ENCODE data around the gene ANO10.
"Not testable (repeated sequence)": the region's sequence is repeated elsewhere in the genome, so short reads cannot be mapped to it uniquely, and the experiment has no call there.

DNA sequence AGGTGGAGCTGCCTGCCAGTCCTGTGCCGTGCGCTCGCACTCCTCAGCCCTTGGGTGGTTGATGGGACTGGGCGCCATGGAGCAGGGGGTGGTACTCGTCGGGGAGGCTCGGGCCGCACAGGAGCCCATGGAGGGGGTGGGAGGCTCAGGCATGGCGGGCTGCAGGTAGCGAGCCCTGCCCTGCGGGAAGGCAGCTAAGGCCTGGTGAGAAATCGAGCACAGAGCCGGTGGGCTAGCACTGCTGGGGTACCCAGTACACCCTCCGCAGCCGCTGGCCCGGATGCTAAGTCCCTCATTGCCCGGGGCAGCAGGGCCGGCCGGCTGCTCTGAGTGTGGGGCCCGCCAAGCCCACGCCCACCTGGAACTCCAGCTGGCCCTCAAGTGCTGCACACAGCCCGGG is 34.6 kb upstream of the ANO10 start:
- not testable (repeated sequence) for TF ChIP-seq POLR2AphosphoS5 (IDR thresholded peaks at IDR 0.05; ENCODE audit: insufficient read depth, low read depth, low read length); MYC (IDR thresholded peaks at IDR 0.05; ENCODE audit: low read depth, low read length); EZH2 (IDR thresholded peaks at IDR 0.05; ENCODE audit: borderline replicate concordance, low read depth, low read length, severe bottlenecking); GATA2 (IDR thresholded peaks at IDR 0.05; ENCODE audit: insufficient read depth, insufficient read length, low read depth, low read length)
- TF ChIP-seq, protein P1, sequence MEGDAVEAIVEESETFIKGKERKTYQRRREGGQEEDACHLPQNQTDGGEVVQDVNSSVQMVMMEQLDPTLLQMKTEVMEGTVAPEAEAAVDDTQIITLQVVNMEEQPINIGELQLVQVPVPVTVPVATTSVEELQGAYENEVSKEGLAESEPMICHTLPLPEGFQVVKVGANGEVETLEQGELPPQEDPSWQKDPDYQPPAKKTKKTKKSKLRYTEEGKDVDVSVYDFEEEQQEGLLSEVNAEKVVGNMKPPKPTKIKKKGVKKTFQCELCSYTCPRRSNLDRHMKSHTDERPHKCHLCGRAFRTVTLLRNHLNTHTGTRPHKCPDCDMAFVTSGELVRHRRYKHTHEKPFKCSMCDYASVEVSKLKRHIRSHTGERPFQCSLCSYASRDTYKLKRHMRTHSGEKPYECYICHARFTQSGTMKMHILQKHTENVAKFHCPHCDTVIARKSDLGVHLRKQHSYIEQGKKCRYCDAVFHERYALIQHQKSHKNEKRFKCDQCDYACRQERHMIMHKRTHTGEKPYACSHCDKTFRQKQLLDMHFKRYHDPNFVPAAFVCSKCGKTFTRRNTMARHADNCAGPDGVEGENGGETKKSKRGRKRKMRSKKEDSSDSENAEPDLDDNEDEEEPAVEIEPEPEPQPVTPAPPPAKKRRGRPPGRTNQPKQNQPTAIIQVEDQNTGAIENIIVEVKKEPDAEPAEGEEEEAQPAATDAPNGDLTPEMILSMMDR (IDR thresholded peaks at IDR 0.05; ENCODE audit: extremely low read depth in 1 of 2, insufficient read depth in 1 of 2, low read depth in 1 of 2, low read length in 2 of 2) = not testable (repeated sequence)
